Amniotic epithelial cell (primary cell): ENCODE measurements around the gene SSR4.

Experiments
- DNase-seq: peaks from one replicate; pipeline ENCODE4 v3.0.0-alpha.2; 2010; ENCODE audit warnings: low read depth

Gene SSR4

DNA sequence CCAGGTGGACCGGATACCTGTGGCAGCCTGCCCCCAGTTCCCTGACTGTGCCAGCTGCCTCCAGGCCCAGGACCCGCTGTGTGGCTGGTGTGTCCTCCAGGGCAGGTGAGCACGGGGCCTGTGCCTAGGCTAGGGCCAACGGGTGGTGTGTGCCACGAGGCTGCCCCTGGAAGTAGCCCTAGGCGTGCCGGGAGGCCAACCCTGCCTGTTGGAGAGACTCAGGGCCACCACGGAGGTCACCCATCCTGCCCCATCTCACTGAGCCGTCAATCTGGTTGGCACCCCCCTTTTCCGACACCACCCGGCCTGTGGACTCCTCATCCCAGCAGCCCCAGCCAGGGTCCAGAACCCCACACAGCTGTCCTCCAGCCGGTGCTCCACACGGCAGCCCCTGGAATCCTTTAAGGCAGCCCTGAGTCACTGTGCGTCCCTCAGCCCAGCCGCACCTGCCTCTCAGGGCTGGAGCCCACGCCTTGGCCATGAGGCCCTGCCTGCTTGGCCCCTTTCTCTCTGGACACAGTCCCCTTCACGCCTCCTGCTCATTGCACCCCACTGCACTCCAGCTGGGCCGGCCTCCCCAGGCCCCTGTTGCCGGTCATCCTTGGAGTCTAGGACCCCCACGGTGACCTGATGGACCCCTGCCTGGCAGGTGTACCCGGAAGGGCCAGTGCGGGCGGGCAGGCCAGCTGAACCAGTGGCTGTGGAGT lies 25.2 kb upstream of the SSR4 start:
- DNase-seq: no peak

DNA sequence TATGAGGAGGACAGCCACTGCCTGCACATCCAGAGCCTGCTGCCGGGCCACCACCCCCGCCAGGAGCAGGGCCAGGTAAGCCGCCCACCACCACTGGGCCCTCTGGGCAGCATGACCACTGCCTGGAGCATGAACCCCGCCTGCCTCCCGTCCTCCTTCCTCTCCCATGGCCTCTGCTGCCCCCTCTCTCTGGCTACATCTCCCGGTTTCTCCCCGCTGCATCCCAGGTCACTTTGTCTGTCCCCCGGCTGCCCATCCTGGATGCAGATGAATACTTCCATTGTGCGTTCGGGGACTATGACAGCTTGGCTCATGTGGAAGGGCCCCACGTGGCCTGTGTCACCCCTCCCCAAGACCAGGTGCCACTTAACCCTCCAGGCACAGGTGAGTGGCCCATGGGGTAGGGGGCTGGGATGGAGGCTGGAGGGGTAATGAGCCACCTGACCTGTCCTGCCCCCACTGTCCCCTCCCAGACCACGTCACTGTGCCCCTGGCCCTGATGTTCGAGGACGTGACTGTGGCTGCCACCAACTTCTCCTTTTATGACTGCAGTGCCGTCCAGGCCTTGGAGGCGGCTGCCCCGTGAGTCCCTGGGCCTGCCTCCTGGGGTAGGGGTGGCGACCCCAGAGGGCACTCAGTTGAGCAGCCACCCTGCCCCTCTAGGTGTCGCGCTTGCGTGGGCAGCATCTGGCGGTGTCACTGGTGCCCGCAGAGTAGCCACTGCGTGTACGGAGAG lies 24.4 kb upstream of the SSR4 start:
- no peak for DNase-seq

DNA sequence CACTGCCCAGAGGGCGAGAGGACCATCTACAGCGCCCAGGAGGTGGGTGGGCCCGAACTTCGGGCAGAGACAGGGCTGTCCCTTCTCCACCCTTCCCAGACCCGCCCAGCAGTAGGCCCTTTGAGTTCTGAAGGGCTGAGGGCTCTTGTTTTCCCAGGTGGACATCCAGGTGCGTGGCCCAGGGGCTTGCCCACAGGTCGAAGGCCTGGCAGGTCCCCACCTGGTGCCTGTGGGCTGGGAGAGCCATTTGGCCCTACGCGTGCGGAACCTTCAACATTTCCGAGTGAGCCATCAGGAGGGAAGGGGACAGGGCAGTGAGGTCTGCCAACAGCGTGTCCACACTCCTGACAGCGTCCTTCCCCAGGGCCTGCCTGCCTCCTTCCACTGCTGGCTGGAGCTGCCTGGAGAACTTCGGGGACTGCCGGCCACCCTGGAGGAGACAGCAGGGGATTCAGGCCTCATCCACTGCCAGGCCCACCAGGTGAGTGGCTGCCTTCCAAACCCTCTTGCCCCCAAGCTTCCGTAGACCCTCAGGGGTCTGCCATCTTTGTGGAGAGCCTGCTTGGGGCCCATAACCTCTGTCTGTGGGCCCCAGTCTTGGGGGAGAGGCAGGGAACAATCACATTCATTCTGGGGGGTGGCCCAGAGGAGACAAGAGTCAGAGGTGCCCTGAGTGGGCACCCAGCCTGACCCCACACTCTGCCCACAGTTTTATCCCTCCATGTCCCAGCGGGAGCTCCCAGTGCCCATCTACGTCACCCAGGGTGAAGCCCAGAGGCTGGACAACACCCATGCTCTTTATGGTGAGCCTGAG lies 23.7 kb upstream of the SSR4 start:
- DNase-seq: no peak

DNA sequence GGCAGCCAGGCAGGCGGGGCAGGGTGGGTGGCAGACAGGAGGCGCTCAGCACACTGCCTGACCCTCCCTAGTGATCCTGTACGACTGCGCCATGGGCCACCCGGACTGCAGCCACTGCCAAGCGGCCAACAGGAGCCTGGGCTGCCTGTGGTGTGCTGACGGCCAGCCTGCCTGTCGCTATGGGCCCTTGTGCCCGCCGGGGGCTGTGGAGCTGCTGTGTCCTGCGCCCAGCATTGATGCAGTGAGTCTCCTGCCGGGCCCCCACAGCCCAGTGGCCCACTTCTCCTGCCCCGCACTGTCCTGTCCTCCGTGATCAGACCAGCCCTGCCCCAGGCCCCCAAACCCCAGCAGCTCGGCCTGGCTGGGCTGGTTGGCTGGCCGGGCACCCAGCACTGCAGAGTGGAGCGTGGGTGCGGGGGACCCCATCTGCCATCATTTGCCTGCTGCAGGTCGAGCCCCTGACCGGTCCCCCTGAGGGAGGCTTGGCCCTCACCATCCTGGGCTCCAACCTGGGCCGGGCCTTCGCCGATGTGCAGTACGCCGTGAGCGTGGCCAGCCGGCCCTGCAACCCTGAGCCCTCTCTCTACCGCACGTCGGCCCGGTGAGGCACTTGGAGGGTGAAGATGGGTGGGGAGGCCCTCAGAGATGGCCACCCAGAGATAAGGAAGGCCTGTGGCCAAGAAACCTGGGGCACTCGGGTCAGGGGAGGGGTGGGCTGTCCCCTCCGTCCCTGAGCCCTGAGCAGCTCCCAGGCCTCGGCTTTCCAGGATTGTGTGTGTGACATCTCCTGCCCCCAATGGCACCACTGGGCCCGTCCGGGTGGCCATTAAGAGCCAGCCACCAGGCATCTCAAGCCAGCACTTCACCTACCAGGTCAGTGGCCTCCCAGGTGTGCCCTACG lies 22.8 kb upstream of the SSR4 start:
- DNase-seq: no peak

DNA sequence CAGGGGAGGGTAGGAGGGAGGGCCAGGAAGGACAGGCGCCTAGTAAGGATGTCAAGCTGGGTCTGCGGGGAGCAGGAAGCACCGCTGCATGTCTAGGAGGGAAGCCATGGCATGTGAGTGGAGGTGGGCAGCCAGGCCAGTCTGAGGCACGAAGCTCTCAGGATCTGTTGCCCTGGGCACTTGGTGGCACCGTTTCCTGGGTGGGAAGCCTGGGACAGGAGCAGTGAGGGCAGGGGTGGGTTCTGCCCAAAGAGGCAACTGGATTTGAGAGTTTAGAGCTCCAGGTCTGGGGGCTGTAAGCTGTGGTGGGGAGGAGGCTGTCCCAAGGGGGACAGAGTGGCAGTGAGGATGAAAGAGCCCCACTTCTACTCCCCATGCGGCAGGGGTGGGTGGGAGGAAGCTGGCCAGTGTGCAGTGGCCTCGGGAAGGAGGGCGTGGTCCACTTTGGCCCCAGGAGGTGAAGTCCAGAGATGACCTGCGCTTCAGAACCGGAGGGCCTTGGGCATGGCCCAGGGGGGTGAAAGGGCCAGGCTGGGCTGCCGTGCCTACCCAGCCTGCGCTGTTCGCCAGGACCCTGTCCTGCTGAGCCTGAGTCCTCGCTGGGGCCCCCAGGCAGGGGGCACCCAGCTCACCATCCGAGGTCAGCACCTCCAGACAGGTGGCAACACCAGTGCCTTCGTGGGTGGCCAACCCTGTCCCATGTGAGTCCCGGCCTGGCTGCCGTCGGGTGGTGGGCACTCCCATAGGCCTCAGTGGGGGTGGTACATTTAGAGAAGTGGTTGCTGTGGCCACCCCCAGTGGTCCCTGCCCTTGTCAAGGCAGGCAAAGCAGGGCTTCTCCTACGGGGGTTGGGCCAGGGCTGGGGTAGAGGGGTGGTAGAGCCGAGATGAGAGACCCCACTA lies 21.9 kb upstream of the SSR4 start:
- DNase-seq: no peak

DNA sequence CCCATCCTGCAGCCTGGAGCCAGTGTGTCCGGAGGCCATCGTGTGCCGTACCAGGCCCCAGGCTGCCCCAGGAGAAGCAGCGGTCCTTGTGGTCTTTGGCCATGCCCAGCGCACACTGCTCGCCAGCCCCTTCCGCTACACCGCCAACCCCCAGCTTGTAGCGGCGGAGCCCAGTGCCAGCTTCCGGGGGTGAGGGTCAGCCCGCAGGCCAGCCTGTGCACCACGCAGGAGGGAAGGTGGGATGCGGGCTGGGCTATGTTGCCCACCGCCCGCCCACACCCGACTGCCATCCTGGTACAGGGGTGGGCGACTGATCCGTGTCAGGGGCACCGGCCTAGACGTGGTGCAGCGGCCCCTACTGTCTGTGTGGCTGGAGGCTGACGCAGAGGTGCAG lies 21.3 kb upstream of the SSR4 start:
- DNase-seq: no peak

DNA sequence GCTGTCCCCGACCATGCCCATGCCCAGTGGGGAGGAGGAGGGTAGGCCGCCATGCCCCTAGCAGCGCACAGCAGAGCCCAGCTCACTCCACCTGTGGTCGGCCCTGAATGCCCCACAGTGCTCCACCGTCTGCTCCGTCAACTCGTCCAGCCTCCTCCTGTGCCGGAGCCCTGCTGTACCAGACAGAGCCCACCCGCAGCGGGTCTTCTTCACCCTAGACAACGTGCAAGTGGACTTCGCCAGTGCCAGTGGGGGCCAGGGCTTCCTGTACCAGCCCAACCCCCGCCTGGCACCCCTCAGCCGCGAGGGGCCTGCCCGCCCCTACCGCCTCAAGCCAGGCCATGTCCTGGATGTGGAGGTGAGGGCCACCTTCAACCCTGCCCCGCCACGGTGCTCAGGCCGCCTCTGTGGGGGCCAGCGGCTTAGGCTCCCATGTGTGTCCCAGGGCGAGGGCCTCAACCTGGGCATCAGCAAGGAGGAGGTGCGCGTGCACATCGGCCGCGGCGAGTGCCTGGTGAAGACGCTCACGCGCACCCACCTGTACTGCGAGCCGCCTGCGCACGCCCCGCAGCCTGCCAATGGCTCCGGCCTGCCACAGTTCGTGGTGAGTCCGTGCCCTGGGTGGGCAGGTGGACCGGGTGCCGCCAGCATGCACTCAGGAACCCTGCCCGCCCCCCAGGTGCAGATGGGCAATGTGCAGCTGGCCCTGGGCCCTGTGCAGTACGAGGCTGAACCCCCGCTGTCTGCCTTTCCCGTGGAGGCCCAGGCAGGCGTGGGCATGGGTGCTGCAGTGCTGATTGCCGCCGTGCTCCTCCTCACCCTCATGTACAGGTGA lies 20.5 kb upstream of the SSR4 start:
- DNase-seq: no peak

DNA sequence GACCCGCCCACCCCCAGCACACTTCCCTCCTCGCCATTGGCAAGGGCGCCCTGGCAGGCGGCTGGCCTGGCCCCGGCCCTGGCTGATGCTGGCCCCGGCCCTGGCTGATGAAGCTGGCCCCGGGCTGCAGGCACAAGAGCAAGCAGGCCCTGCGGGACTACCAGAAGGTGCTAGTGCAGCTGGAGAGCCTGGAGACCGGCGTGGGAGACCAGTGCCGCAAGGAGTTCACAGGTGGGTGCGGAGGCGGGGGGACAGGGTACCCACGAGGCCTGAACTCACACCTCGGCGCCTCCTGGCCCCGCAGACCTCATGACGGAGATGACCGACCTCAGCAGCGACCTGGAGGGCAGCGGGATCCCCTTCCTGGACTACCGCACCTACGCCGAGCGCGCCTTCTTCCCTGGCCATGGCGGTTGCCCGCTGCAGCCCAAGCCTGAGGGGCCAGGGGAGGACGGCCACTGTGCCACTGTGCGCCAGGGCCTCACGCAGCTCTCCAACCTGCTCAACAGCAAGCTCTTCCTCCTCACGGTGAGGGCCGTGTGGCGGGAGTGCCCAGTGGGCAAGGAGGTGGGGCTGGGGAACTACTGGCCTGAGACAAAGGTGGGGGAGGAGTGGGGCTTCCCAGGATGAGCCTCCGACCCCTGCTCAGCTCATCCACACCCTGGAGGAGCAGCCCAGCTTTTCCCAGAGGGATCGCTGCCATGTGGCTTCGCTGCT lies 19.7 kb upstream of the SSR4 start:
- no peak for DNase-seq

DNA sequence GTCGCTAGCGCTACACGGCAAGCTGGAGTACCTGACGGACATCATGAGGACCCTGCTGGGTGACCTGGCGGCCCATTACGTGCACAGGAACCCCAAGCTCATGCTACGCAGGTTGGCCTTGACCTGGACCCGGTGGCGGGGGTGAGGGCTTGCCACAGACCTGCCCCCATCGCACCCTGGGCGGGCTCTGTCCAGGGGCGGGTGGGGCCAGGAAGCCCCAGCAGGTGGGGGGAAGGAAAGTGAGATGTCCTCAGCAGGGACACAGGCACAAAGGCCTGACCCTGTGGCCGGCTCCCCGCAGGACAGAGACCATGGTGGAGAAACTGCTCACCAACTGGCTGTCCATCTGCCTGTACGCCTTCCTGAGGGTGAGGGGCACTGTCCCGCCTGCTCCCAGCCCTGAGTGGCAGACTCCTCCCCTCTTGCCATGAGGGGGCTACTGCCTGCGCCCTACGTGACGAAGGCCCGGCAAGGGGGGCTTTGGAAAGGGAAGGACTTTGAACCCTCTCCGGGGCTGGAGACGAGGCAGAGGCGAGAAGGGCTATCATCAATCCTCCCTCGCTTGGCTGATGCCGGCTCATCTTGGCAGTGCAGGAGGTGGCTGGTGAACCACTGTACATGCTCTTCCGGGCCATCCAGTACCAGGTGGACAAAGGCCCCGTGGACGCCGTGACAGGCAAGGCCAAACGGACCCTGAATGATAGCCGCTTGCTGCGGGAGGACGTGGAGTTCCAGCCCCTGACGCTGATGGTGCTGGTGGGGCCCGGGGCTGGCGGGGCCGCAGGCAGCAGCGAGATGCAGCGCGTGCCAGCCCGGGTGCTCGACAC lies 19.0 kb upstream of the SSR4 start:
- DNase-seq: no peak

DNA sequence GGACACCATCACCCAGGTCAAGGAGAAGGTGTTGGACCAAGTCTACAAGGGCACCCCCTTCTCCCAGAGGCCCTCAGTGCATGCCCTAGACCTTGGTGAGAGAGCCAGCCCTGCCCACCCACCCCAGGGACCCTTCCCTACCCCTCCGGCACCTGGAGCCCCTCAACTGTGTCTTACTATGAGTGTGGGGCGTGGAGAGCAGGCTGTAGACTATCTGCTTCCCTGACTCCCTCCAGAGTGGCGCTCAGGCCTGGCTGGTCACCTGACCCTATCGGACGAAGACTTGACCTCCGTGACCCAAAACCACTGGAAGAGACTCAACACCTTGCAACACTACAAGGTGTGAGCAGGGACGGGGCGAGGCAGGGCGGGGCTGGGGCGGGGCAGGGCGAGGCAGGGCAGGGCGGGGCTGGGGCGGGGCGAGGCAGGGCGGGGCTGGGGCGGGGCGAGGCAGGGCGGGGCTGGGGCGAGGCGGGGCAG lies 18.3 kb upstream of the SSR4 start:
- no peak for DNase-seq

DNA sequence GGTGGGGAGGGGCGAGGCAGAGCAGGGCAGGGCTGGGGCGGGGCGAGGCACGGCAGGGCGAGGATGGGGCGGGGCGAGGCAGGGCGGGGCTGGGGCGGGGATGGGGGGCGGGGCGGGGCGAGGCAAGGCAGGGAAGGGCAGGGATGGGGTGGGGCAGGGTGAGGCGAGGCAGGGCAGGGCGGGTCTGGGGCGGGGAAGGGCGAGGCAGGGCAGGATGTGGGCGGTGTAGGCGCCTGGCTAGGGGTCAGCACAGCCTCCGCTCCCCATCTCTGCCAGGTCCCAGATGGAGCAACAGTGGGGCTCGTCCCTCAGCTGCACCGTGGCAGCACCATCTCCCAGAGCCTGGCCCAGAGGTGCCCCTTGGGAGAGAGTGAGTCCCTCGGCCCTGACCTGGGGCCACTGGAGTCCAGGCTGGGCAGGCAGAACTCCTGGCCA lies 17.8 kb upstream of the SSR4 start:
- no peak for DNase-seq

DNA sequence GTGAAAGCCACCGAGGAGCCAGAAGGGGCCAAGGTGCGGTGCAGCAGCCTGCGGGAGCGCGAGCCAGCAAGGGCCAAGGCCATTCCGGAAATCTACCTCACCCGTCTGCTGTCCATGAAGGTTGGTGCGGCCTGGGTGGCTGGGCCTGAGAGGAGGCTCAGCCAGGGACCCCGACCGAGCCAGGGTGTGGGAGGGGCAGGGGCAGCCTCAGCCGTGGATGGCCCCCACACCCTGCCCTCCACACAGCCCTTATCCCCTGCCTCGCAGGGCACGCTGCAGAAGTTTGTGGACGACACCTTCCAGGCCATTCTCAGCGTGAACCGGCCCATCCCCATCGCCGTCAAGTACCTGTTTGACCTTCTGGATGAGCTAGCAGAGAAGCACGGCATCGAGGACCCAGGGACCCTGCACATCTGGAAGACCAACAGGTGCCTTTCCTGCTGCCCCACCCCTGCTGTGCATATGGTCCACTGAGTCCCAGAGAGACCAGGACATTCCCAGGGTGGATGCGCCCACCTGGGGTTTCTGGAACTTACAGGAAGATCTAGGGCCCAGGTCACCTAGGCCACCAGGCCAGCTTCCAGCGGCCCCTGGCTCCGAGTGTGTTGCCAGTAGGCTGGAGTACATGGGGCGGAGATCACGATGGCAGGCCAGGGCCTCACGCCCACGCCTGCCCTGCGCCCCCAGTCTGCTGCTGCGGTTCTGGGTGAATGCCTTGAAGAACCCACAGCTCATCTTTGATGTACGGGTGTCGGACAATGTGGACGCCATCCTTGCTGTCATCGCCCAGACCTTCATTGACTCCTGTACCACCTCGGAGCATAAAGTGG lies 17.0 kb upstream of the SSR4 start:
- no peak for DNase-seq

DNA sequence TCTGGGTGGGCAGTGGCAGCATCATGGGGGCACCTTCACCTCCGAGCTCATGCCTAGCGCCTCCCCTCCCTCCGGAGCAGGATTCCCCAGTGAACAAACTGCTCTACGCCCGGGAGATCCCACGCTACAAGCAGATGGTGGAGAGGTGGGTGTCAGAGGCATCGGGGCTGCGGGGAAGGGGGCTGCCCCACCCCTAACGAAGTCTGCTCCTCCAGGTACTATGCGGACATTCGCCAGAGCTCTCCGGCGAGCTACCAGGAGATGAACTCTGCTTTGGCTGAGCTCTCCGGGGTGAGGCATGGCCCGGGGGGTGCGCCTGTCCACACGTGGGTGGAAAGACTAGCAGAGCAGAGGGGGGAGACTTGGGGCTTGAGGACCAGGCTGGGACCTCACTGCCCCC lies 16.3 kb upstream of the SSR4 start:
- no peak for DNase-seq

DNA sequence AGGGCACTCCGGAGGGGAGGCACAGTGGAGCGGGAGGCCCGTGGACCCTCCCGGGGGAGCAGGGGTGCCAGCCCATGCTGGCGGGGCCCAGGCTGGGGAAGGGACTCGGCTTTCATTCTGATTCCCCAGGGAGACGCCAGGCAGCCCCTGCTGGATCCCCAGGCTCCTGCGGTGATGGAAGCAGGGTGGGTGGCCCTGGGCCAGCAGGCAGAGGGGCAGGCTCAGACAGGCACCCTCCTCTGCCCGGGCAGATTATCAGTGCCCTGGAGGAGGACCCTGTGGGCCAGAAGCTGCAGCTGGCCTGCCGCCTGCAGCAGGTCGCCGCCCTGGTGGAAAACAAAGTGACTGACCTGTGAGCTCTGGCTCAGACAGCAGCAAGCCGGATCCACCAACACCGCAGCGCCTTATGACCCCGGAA lies 15.8 kb upstream of the SSR4 start:
- DNase-seq: no peak

DNA sequence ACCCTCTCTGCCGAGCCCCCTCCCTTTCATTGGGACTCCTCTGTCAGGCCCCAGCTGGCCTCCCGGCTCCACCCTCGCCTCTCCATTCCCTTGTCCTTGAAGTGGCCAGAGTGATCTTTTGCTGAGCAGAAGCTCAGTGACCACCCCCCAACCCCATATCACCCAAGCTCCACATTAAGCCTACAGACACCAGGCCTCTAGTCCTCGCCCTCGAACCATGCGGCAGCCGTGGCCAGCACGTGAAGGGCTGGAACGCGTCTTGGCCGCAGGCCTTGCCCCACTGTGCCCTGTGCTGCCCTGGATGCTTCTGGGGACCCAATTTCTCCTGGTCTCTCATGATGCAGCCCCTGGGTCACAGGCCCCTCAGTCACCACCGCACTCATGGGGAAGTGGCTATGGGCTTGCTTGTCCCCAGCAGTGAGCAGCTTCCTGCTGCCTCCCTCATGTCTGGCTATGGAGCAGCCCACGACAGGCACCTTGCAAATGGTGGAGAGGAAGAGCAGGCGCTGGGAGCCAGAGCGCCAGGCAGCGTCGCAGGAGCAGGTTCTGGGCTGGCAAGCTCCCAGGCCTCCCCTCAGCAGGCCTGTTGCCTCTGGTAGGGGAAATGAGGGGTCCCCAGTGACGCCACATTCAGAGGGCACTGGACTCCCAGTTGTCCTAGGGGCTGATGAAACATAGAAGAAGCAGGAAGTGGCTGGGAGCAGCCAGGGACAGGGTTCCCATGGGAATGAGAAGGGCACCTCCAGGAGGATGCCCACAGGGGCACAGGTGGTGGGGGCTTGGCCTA lies 14.4 kb upstream of the SSR4 start:
- DNase-seq: no peak

DNA sequence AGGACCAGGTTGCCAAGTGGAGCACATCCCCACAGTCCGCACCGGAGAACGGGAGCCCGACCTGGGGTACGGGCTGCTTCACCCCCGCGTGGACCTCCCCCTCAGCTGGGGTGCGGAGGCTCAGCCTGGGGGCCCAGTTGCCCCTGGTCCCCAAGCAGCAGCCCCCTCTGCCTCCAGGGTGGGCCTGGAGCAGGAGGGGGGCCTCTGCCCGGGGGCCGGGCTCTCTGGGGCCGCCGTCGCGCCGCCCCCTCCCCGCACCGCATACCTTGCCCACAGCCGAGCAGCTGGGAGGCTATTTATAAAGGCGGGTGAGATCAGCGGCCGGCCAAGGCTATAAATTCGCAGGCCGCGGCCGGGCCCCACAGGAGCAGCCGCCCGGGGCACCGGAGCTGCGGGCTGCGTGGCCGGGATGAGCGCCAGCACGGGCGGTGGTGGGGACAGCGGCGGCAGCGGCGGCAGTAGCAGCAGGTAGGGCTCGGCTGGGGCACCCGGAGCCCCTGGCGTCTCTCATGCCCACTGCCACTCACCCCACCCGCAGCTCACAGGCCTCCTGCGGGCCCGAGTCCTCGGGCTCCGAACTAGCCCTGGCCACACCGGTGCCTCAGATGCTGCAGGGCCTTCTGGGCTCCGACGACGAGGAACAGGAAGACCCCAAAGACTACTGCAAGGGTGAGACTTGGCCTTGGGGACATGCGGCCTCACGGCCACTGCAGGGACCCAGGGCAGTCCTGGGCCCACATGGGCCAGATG lies 13.6 kb upstream of the SSR4 start, which contains the start of gene SRPK3:
Gene SRPK3 (plus strand): TSS at position 364 of the 750 bp plus-strand sequence. CDS start 46 bp downstream, at position 410.
- DNase-seq: no peak
